NCI-H774 (cell line): ENCODE results near the gene TRPV3.
"Not testable (repeated sequence)": the region's sequence is repeated elsewhere in the genome, so short reads cannot be mapped to it uniquely, and the experiment has no call there.

Experiments
- DNase-seq: peaks from one replicate; lab custom pipeline; 2025; lab: John Stamatoyannopoulos, UW

The TRPV3 gene

GRCh38 chr17:3472137-3472536 lies 85.5 kb downstream of the TRPV3 start:
- no peak for DNase-seq

- no peak for DNase-seq
Observed at GRCh38 chr17:3471599-3471998, 86.0 kb downstream of the TRPV3 start, which contains the start of gene SPATA22. SPATA22 (minus strand) TSS chr17:3471819; CDS start chr17:3469325, 2,494 bp downstream.

GRCh38 chr17:3469529-3469928 lies 88.1 kb downstream of the TRPV3 start:
- DNase-seq = no peak

GRCh38 chr17:3466355-3466754 lies 91.3 kb downstream of the TRPV3 start:
- not testable (repeated sequence) for DNase-seq
